CD14-positive monocyte (primary cell): Measurements from ENCODE around the gene NXNL1. TPM values are rescaled to one million over a fixed set of nuclear protein-coding genes. Genes with fewer than 3 reads are reported as not detected.
A peak's percentile ranks its signal among the peaks of the same experiment; 100 is the strongest.

Experiments
- DNase-seq, 3 donors: peaks; one replicate each; pipeline ENCODE4 v3.0.0-alpha.2; 2011 to 2022
- H2AFZ ChIP-seq: 2 replicates; pipeline ENCODE4 v1.6.0; 2012; ENCODE audit warnings: mild to moderate bottlenecking, low read depth, low read length, inconsistent platforms; ENCODE audit not compliant: insufficient read depth, poor library complexity, severe bottlenecking
- H3K27ac ChIP-seq, 2 donors: 1 replicate in 1 of 2; 2 replicates in 1 of 2; pipeline ENCODE4 v1.5.1; 2012 to 2013; ENCODE audit warnings: low read length in 2 of 2, control low read depth in 1 of 2, inconsistent platforms in 1 of 2, low read depth in 1 of 2, mild to moderate bottlenecking in 1 of 2
- H3K27me3 ChIP-seq, 2 donors: one replicate each; pipeline versions ENCODE4 v1.6.0 to v1.6.1; 2011 to 2013; ENCODE audit warnings: low read length in 2 of 2; ENCODE audit not compliant: control insufficient read depth in 2 of 2, insufficient read depth in 2 of 2
- H3K36me3 ChIP-seq, 2 donors: replicated peaks in 1 of 2; 1 replicate in 1 of 2; 2 replicates in 1 of 2; pipeline versions ENCODE4 v1.5.1 to v1.6.1; 2012 to 2013; ENCODE audit warnings: low read length in 2 of 2, control low read depth in 1 of 2, inconsistent platforms in 1 of 2, mild to moderate bottlenecking in 1 of 2; ENCODE audit not compliant: insufficient read depth in 2 of 2, control insufficient read depth in 1 of 2
- H3K4me1 ChIP-seq, 2 donors: 1 replicate in 1 of 2; 2 replicates in 1 of 2; pipeline versions ENCODE4 v1.5.1 to v1.6.1; 2012 to 2013; ENCODE audit warnings: low read length in 2 of 2, control low read depth in 1 of 2, inconsistent platforms in 1 of 2, mild to moderate bottlenecking in 1 of 2, moderate library complexity in 1 of 2; ENCODE audit not compliant: insufficient read depth in 2 of 2, control insufficient read depth in 1 of 2
- H3K4me2 ChIP-seq: replicated peaks from 2 replicates; pipeline ENCODE3; 2012; ENCODE audit warnings: low read length, moderate library complexity, mild to moderate bottlenecking; ENCODE audit not compliant: poor library complexity, severe bottlenecking; ENCODE audit errors: extremely low read depth
- H3K4me3 ChIP-seq, 3 experiments: fragments of 200-600 bp in 1 of 3; sonication (generic) in 1 of 3; replicated peaks in 1 of 3; 1 replicate in 2 of 3; 2 replicates in 1 of 3; pipeline ENCODE4 v1.5.1; 2011 to 2013; ENCODE audit warnings: low read length in 3 of 3, mild to moderate bottlenecking in 3 of 3, control low read depth in 2 of 3, low read depth in 2 of 3, inconsistent platforms in 1 of 3, moderate library complexity in 1 of 3
- H3K79me2 ChIP-seq: 2 replicates; pipeline ENCODE4 v1.6.0; 2012; ENCODE audit warnings: mild to moderate bottlenecking, control low read depth, inconsistent platforms, low read length, moderate library complexity; ENCODE audit not compliant: insufficient read depth
- H3K9ac ChIP-seq: 2 replicates; pipeline ENCODE4 v1.6.0; 2017; ENCODE audit warnings: low read length, mild to moderate bottlenecking; ENCODE audit not compliant: insufficient read depth, poor library complexity, severe bottlenecking
- H3K9me3 ChIP-seq, 2 donors: replicated peaks in 1 of 2; 1 replicate in 1 of 2; 2 replicates in 1 of 2; pipeline versions ENCODE4 v1.5.1 to v1.6.1; 2012 to 2013; ENCODE audit warnings: low read length in 2 of 2, control low read depth in 1 of 2; ENCODE audit not compliant: control insufficient read depth in 1 of 2, insufficient read depth in 1 of 2
- H4K20me1 ChIP-seq: 2 replicates; pipeline ENCODE4 v1.6.0; 2012; ENCODE audit warnings: mild to moderate bottlenecking, low read length, control low read depth, moderate library complexity; ENCODE audit not compliant: insufficient read depth
- H3K27ac Mint-ChIP-seq, 7 donors: one replicate each; pipeline ENCODE4 v1.8.0; 2020; ENCODE audit warnings: mild to moderate bottlenecking in 7 of 7, mixed read lengths in 7 of 7, moderate library complexity in 6 of 7, inconsistent platforms in 2 of 7
- H3K27me3 Mint-ChIP-seq, 3 donors: one replicate each; pipeline ENCODE4 v1.8.0; 2021 to 2022; ENCODE audit warnings: low read depth in 3 of 3, mild to moderate bottlenecking in 3 of 3, mixed read lengths in 3 of 3, moderate library complexity in 3 of 3, inconsistent platforms in 1 of 3
- H3K36me3 Mint-ChIP-seq, 2 donors: one replicate each; pipeline ENCODE4 v1.8.0; 2020; ENCODE audit warnings: mixed read lengths in 2 of 2, inconsistent platforms in 1 of 2, mild to moderate bottlenecking in 1 of 2
- H3K4me1 Mint-ChIP-seq: one replicate; pipeline ENCODE4 v1.8.0; 2020; ENCODE audit warnings: mild to moderate bottlenecking, mixed read lengths
- H3K4me3 Mint-ChIP-seq, 2 donors: one replicate each; pipeline ENCODE4 v1.8.0; 2020; ENCODE audit warnings: mild to moderate bottlenecking in 2 of 2, mixed read lengths in 2 of 2, moderate library complexity in 1 of 2
- H3K9me3 Mint-ChIP-seq, 7 donors: one replicate each; pipeline ENCODE4 v1.8.0; 2020 to 2022; ENCODE audit warnings: mixed read lengths in 7 of 7, mild to moderate bottlenecking in 6 of 7, moderate library complexity in 6 of 7, inconsistent platforms in 2 of 7
- CTCF ChIP-seq: fragments of 200-600 bp; IDR thresholded peaks from one replicate; pipeline ENCODE4 v1.8.0; 2022; ENCODE audit warnings: antibody characterized with exemption, mild to moderate bottlenecking
- WGBS: methylation state at CpG from one replicate; pipeline ENCODE4 v1.1.5; 2013; ENCODE audit warnings: missing lambda C conversion rate; ENCODE audit not compliant: insufficient coverage; 5-methylcytosine and 5-hydroxymethylcytosine counted together
- intact Hi-C, 2 donors: fragments of 100-400 bp; cut with micrococcal nuclease; formaldehyde crosslinking; loops; one replicate each; pipeline versions ENCODE4 v1.15.0 to v1.15.1; 2023
- polyA plus RNA-seq, 3 donors: library from polyadenylated mRNA; depleted of rRNA in 1 of 3; unstranded in 2 of 3; stranded (reverse) in 1 of 3; fragments of 300-500 nt in 2 of 3; fragments of >200 nt in 1 of 3; fragmentation: Illumina TruSeq in 2 of 3; gene quantifications; 1 replicate in 2 of 3; 2 replicates in 1 of 3; pipeline ENCODE4 v1.2.3, GENCODE V29; 2012 to 2021

Gene NXNL1
- polyA plus RNA-seq, 3 donors: not detected

DNA sequence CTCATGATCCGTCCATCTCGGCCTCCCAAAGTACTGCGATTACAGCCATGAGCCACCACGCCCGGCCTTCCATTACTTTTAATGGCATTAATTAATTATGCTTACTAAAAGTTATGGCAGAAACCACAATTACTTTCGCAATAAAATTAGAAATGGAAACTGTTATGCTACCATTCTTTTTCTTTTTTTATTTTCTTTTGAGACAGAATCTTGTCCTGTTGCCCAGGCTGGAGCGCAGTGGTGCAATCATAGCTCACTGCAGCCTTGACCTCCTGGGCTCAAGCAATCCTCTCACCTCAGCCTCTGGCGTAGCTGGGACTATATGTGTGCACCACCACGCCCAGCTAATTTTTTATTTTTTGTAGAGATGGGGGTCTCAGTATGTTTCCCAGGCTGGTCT is 50.7 kb downstream of the NXNL1 start:
- intact Hi-C loops: no loop called here
- Histone ChIP-seq H3K4me2 (no peak overlapping the region), H3K27me3 (no peaks in the 10 kb centered on the region), H3K9me3 (no peaks in the 10 kb centered on the region), H3K9ac (no peak overlapping the region), H3K79me2 (peaks cover 50% of the 10 kb centered on the region), H2AFZ (no peak overlapping the region), H3K36me3 (peaks cover 34 to 45% of the 10 kb centered on the region in 2 donors), H3K27ac (no peak overlapping the region), H4K20me1 (peaks cover 25% of the 10 kb centered on the region), H3K4me1 (peaks cover 20 to 28% of the 10 kb centered on the region in 2 donors), H3K4me3 (no peak overlapping the region)
- WGBS: 90% methylated on average over 2 of the region's 9 CpGs
- H3K4me3 Mint-ChIP-seq: no peak overlapping the region
- H3K27ac Mint-ChIP-seq: peak overlapping the region in 1 of 7 donors; percentile 31
- no peak for DNase-seq
- H3K4me1 Mint-ChIP-seq: peaks cover 37% of the 10 kb centered on the region
- H3K9me3 Mint-ChIP-seq: peaks cover 0 to 2% (median 0%) of the 10 kb centered on the region in 7 donors
- no peaks in the 10 kb centered on the region for H3K27me3 Mint-ChIP-seq
- H3K36me3 Mint-ChIP-seq: peaks cover 33 to 47% of the 10 kb centered on the region in 2 donors
- no peak for TF ChIP-seq CTCF

- H3K9me3 ChIP-seq: no peaks in the 10 kb centered on the region
- H3K4me3 Mint-ChIP-seq: peak overlapping the region; percentile 90 to 94
- no peak for TF ChIP-seq CTCF
- peaks cover 77% of the 10 kb centered on the region for H3K79me2 ChIP-seq
- H3K27me3 ChIP-seq: no peaks in the 10 kb centered on the region
- H3K27ac Mint-ChIP-seq: peak overlapping the region; percentile 89 to 96 (median 95)
- H3K9ac ChIP-seq: peak overlapping the region; percentile 85
- peaks cover 35% of the 10 kb centered on the region for H4K20me1 ChIP-seq
- peaks cover 9 to 23% of the 10 kb centered on the region in 2 donors for H3K36me3 ChIP-seq
- H3K4me2 ChIP-seq: peak overlapping the region; percentile 98
- DNase-seq: no peak
- intact Hi-C loops: loop anchor here in 1 of 2 donors (2.0 kb wide), 1 partner anchor 14 kb away; the partner anchor contains the start of gene MVB12A
- peaks cover 0 to 2% (median 0%) of the 10 kb centered on the region in 7 donors for H3K9me3 Mint-ChIP-seq
- H3K4me1 Mint-ChIP-seq: peaks cover 46% of the 10 kb centered on the region
- peak overlapping the region; percentile 65 to 92 for H3K27ac ChIP-seq
- H2AFZ ChIP-seq: peak overlapping the region; percentile 88
- 7% methylated on average over 2 of the region's 2 CpGs for WGBS
- H3K4me3 ChIP-seq: peak overlapping the region; percentile 67 to 93 (median 67)
- H3K4me1 ChIP-seq: peaks cover 39 to 50% of the 10 kb centered on the region in 2 donors
- H3K27me3 Mint-ChIP-seq: peaks cover 0 to 1% (median 0%) of the 10 kb centered on the region in 3 donors
- peaks cover 12 to 29% of the 10 kb centered on the region in 2 donors for H3K36me3 Mint-ChIP-seq
Measured at GRCh38 chr19:17406887-17407196, 53.9 kb downstream of the NXNL1 start.
